Astrocyte (in vitro differentiated cells and primary cell): ENCODE measurements around the gene DRP2. TPM values are rescaled to one million over a fixed set of nuclear protein-coding genes. Genes with fewer than 3 reads are reported as not detected.
"Not testable (repeated sequence)": the region's sequence is repeated elsewhere in the genome, so short reads cannot be mapped to it uniquely, and the experiment has no call there.

Source experiments
- DNase-seq: peaks from one replicate; pipeline ENCODE4 v3.0.0-alpha.2; 2010; ENCODE audit warnings: low read depth
- FAIRE-seq: peaks from 2 replicates; lab custom pipeline; 2011; peaks lifted over from hg19 to GRCh38; lab: Jason Lieb, UNC
- H2AFZ ChIP-seq: 2 replicates; pipeline ENCODE4 v1.6.0; 2012; ENCODE audit warnings: low read depth, low read length, inconsistent platforms
- H3K27ac ChIP-seq: 2 replicates; pipeline ENCODE4 v1.5.1; 2011; ENCODE audit warnings: low read depth, low read length, inconsistent platforms
- H3K27me3 ChIP-seq: 2 replicates; pipeline ENCODE4 v1.6.0; 2011; ENCODE audit warnings: low read length, inconsistent platforms; ENCODE audit not compliant: insufficient read depth
- H3K36me3 ChIP-seq: 2 replicates; pipeline ENCODE4 v1.5.1; 2011; ENCODE audit warnings: low read length, inconsistent platforms; ENCODE audit not compliant: insufficient read depth
- H3K4me1 ChIP-seq: 2 replicates; pipeline ENCODE4 v1.5.1; 2011; ENCODE audit warnings: low read length, inconsistent platforms; ENCODE audit not compliant: insufficient read depth
- H3K4me2 ChIP-seq: 2 replicates; pipeline ENCODE4 v1.6.0; 2012; ENCODE audit warnings: low read length, inconsistent platforms
- H3K4me3 ChIP-seq: 2 replicates; pipeline ENCODE4 v1.5.1; 2011; ENCODE audit warnings: low read depth, mild to moderate bottlenecking, low read length, inconsistent platforms; ENCODE audit not compliant: insufficient read depth
- H3K79me2 ChIP-seq: 2 replicates; pipeline ENCODE4 v1.6.0; 2012; ENCODE audit warnings: mild to moderate bottlenecking, low read length, inconsistent platforms; ENCODE audit not compliant: insufficient read depth
- H3K9ac ChIP-seq: 2 replicates; pipeline ENCODE4 v1.6.0; 2012; ENCODE audit warnings: mild to moderate bottlenecking, low read length, inconsistent platforms
- H3K9me3 ChIP-seq: 2 replicates; pipeline ENCODE4 v1.5.1; 2012; ENCODE audit warnings: low read depth, mild to moderate bottlenecking, low read length, inconsistent platforms; ENCODE audit not compliant: insufficient read depth
- H4K20me1 ChIP-seq: 2 replicates; pipeline ENCODE4 v1.6.0; 2012; ENCODE audit warnings: low read length, inconsistent platforms; ENCODE audit not compliant: insufficient read depth
- H3K27ac Mint-ChIP-seq: one replicate; pipeline ENCODE4 v1.8.0; 2021; ENCODE audit warnings: mild to moderate bottlenecking, mixed read lengths; ENCODE audit not compliant: unreplicated experiment
- H3K27me3 Mint-ChIP-seq: one replicate; pipeline ENCODE4 v1.8.0; 2021; ENCODE audit warnings: low read depth, mixed read lengths; ENCODE audit not compliant: unreplicated experiment
- H3K36me3 Mint-ChIP-seq: one replicate; pipeline ENCODE4 v1.8.0; 2021; ENCODE audit warnings: low read depth, mixed read lengths; ENCODE audit not compliant: unreplicated experiment
- H3K4me1 Mint-ChIP-seq: one replicate; pipeline ENCODE4 v1.8.0; 2021; ENCODE audit warnings: low read depth, mixed read lengths; ENCODE audit not compliant: unreplicated experiment
- H3K4me3 Mint-ChIP-seq: one replicate; pipeline ENCODE4 v1.8.0; 2021; ENCODE audit warnings: mild to moderate bottlenecking, moderate library complexity, mixed read lengths; ENCODE audit not compliant: unreplicated experiment
- H3K9me3 Mint-ChIP-seq: one replicate; pipeline ENCODE4 v1.8.0; 2021; ENCODE audit warnings: mild to moderate bottlenecking, mixed read lengths; ENCODE audit not compliant: unreplicated experiment
- EZH2 ChIP-seq: IDR thresholded peaks from 2 replicates; pipeline ENCODE4 v1.6.1; 2012; ENCODE audit warnings: mild to moderate bottlenecking, low read length, inconsistent platforms; ENCODE audit not compliant: insufficient read depth
- total RNA-seq: library from RNA; stranded (reverse); gene quantifications from 2 replicates; pipeline ENCODE4 v1.2.1, GENCODE V29; 2021
- TF ChIP-seq, protein P1 (sequence below): IDR thresholded peaks from 2 replicates; pipeline ENCODE4 v1.5.1; 2011; ENCODE audit warnings: low read depth, mild to moderate bottlenecking, inconsistent platforms, low read length, moderate library complexity; ENCODE audit not compliant: insufficient read depth

Gene DRP2
- total RNA-seq, 1 donor from 2014 or later = 4.2 TPM

- no peaks in the 10 kb centered on the region for H3K36me3 Mint-ChIP-seq
- no peaks in the 10 kb centered on the region for H3K27me3 Mint-ChIP-seq
- no peak within 1 kb of the TSS for H3K27ac Mint-ChIP-seq
- FAIRE-seq (no peak), DNase-seq (no peak)
- Histone ChIP-seq H3K4me2 (peak within 1 kb of the TSS; percentile 70), H3K4me3 (peak within 1 kb of the TSS; percentile 10), H3K79me2 (no peaks in the 10 kb centered on the region), H2AFZ (peak within 1 kb of the TSS; percentile 63), H3K27me3 (no peaks in the 10 kb centered on the region), H3K27ac (no peak within 1 kb of the TSS), H3K9me3 (no peaks in the 10 kb centered on the region), H4K20me1 (no peaks in the 10 kb centered on the region), H3K36me3 (no peaks in the 10 kb centered on the region), H3K9ac (no peak within 1 kb of the TSS), H3K4me1 (no peaks in the 10 kb centered on the region)
- H3K9me3 Mint-ChIP-seq = no peaks in the 10 kb centered on the region
- TF ChIP-seq, protein P1, sequence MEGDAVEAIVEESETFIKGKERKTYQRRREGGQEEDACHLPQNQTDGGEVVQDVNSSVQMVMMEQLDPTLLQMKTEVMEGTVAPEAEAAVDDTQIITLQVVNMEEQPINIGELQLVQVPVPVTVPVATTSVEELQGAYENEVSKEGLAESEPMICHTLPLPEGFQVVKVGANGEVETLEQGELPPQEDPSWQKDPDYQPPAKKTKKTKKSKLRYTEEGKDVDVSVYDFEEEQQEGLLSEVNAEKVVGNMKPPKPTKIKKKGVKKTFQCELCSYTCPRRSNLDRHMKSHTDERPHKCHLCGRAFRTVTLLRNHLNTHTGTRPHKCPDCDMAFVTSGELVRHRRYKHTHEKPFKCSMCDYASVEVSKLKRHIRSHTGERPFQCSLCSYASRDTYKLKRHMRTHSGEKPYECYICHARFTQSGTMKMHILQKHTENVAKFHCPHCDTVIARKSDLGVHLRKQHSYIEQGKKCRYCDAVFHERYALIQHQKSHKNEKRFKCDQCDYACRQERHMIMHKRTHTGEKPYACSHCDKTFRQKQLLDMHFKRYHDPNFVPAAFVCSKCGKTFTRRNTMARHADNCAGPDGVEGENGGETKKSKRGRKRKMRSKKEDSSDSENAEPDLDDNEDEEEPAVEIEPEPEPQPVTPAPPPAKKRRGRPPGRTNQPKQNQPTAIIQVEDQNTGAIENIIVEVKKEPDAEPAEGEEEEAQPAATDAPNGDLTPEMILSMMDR = no peak
- no peak for TF ChIP-seq EZH2
- H3K4me1 Mint-ChIP-seq = no peaks in the 10 kb centered on the region
- no peak within 1 kb of the TSS for H3K4me3 Mint-ChIP-seq
These were observed 71.5 kb downstream of the DRP2 start, which contains the start of gene TAF7L for GRCh38 chrX:101290957-101291603. Gene TAF7L, minus strand, starts transcription at chrX:101291334. Its CDS starts 3,791 bp downstream, at chrX:101287543.

GRCh38 chrX:101295603-101296002 lies 76.0 kb downstream of the DRP2 start:
- H3K27ac ChIP-seq, FAIRE-seq, H3K4me1 Mint-ChIP-seq, H3K79me2 ChIP-seq, H3K4me1 ChIP-seq, H4K20me1 ChIP-seq, H3K9me3 ChIP-seq, H3K9ac ChIP-seq, H3K27ac Mint-ChIP-seq, H3K4me3 Mint-ChIP-seq, H3K27me3 ChIP-seq, H3K4me3 ChIP-seq, H3K4me2 ChIP-seq, H2AFZ ChIP-seq, H3K9me3 Mint-ChIP-seq, DNase-seq, H3K36me3 ChIP-seq, H3K27me3 Mint-ChIP-seq, H3K36me3 Mint-ChIP-seq: not testable (repeated sequence)

GRCh38 chrX:101303790-101304189 lies 84.2 kb downstream of the DRP2 start:
- no peaks in the 10 kb centered on the region for H3K4me1 Mint-ChIP-seq
- no peaks in the 10 kb centered on the region for H3K9me3 Mint-ChIP-seq
- H3K27me3 Mint-ChIP-seq = no peaks in the 10 kb centered on the region
- Histone ChIP-seq H3K36me3 (no peaks in the 10 kb centered on the region), H4K20me1 (no peaks in the 10 kb centered on the region), H3K4me1 (no peaks in the 10 kb centered on the region), H3K4me2 (no peak overlapping the region), H3K79me2 (no peaks in the 10 kb centered on the region), H3K9ac (no peak overlapping the region), H3K4me3 (no peak overlapping the region), H3K9me3 (no peaks in the 10 kb centered on the region), H3K27me3 (no peaks in the 10 kb centered on the region), H2AFZ (no peak overlapping the region), H3K27ac (no peak overlapping the region)
- TF ChIP-seq, protein P1 = no peak
- no peak for TF ChIP-seq EZH2
- H3K36me3 Mint-ChIP-seq = no peaks in the 10 kb centered on the region
- FAIRE-seq (peak; percentile 23), DNase-seq (no peak)
- H3K4me3 Mint-ChIP-seq = no peak overlapping the region
- H3K27ac Mint-ChIP-seq = no peak overlapping the region

Other genes starting within 250 kb of the DRP2 start
- 7.2 and 8.3 TPM in 2 replicates for gene TRMT2B, start 167.7 kb upstream of the DRP2 start, total RNA-seq
- gene TMEM35A, start 140.9 kb upstream of the DRP2 start, total RNA-seq = 0.77 and 0.89 TPM in 2 replicates
- gene CENPI, start 121.6 kb upstream of the DRP2 start, total RNA-seq = 3.1 and 5.0 TPM in 2 replicates
- gene TAF7L, start 71.5 kb downstream of the DRP2 start, total RNA-seq = 0.27 and 0.29 TPM in 2 replicates
- gene TIMM8A, start 129.0 kb downstream of the DRP2 start, total RNA-seq = 16.7 and 18.5 TPM in 2 replicates
- gene BTK, start 166.4 kb downstream of the DRP2 start, total RNA-seq = 0.43 and 0.79 TPM in 2 replicates
- gene RPL36A, start 171.2 kb downstream of the DRP2 start, total RNA-seq = 185 and 186 TPM in 2 replicates
- 48.0 and 51.9 TPM in 2 replicates for gene GLA, start 188.1 kb downstream of the DRP2 start, total RNA-seq
- 47.5 and 48.9 TPM in 2 replicates for gene HNRNPH2, start 188.4 kb downstream of the DRP2 start, total RNA-seq